IMR-90 (cell line): ENCODE results near the gene CLDN25. TPM values are rescaled to one million over a fixed set of nuclear protein-coding genes. Genes with fewer than 3 reads are reported as not detected.
"Not testable (repeated sequence)": the region's sequence is repeated elsewhere in the genome, so short reads cannot be mapped to it uniquely, and the experiment has no call there.

Experiments used
- ATAC-seq: fragments of 200-7000 bp; cut with Tn5 transposase; 2 replicates; pipeline ENCODE4 v1.9.1; 2020; ENCODE audit warnings: low read depth, mild to moderate bottlenecking, moderate library complexity
- BruUV-seq: library from RNA; stranded (reverse); fragments of 400-500 nt; replicated peaks from 2 replicates; lab custom pipeline; 2021; lab: Mats Ljungman, UMichigan
- CTCF ChIA-PET: fragments of 300-600 bp; formaldehyde crosslinking; extraction: SDS; loops from one replicate; lab custom pipeline; 2021; ENCODE audit warnings: antibody characterized with exemption; lab: Yijun Ruan, JAX
- POLR2A ChIA-PET: fragments of 300-600 bp; sonication (Branson Sonifier 250); formaldehyde crosslinking; loops from one replicate; lab custom pipeline; 2022; ENCODE audit warnings: antibody characterized with exemption; ENCODE audit not compliant: unreplicated experiment; lab: Charles Lee
- DNase-seq: peaks from one replicate; pipeline ENCODE4 v3.0.0; 2013
- H2AFZ ChIP-seq: replicated peaks from 2 replicates; pipeline ENCODE3; 2013; ENCODE audit warnings: low read length, mild to moderate bottlenecking; ENCODE audit not compliant: poor library complexity
- H2AK5ac ChIP-seq: 2 replicates; pipeline ENCODE4 v1.6.1; 2013; ENCODE audit warnings: low read depth, low read length, inconsistent platforms
- H2AK9ac ChIP-seq: replicated peaks from 2 replicates; pipeline ENCODE3; 2013; ENCODE audit warnings: mild to moderate bottlenecking, low read depth, low read length, moderate library complexity; ENCODE audit not compliant: poor library complexity
- H2BK120ac ChIP-seq: 2 replicates; pipeline ENCODE4 v1.6.1; 2013; ENCODE audit warnings: low read depth, low read length, inconsistent platforms
- H2BK15ac ChIP-seq: 3 replicates; pipeline ENCODE4 v1.6.1; 2013; ENCODE audit warnings: low read depth, low read length, inconsistent platforms
- H2BK20ac ChIP-seq: 2 replicates; pipeline ENCODE4 v1.6.1; 2013; ENCODE audit warnings: low read depth, mild to moderate bottlenecking, inconsistent platforms, low read length, moderate library complexity
- H2BK5ac ChIP-seq: 2 replicates; pipeline ENCODE4 v1.6.1; 2013; ENCODE audit warnings: mild to moderate bottlenecking, low read depth, low read length, inconsistent platforms; ENCODE audit not compliant: poor library complexity, severe bottlenecking
- H3K14ac ChIP-seq: replicated peaks from 2 replicates; pipeline ENCODE4 v1.6.1; 2013; ENCODE audit warnings: low read depth, low read length, inconsistent platforms
- H3K18ac ChIP-seq: 2 replicates; pipeline ENCODE4 v1.6.1; 2013; ENCODE audit warnings: low read depth, low read length, control low read depth
- H3K23ac ChIP-seq: 2 replicates; pipeline ENCODE4 v1.6.1; 2013; ENCODE audit warnings: low read depth, low read length, inconsistent platforms
- H3K27ac ChIP-seq: 2 replicates; pipeline ENCODE4 v1.5.1; 2013; ENCODE audit warnings: mild to moderate bottlenecking, control low read depth, low read length; ENCODE audit not compliant: insufficient read depth
- H3K27me3 ChIP-seq: 2 replicates; pipeline ENCODE4 v1.6.1; 2013; ENCODE audit warnings: low read length; ENCODE audit not compliant: control insufficient read depth, insufficient read depth
- H3K36me3 ChIP-seq: 2 replicates; pipeline ENCODE4 v1.6.1; 2013; ENCODE audit warnings: low read length, mixed read lengths; ENCODE audit not compliant: control insufficient read depth, insufficient read depth
- H3K4ac ChIP-seq: 2 replicates; pipeline ENCODE4 v1.6.1; 2013; ENCODE audit warnings: low read depth, low read length, inconsistent platforms
- H3K4me1 ChIP-seq: 2 replicates; pipeline ENCODE4 v1.6.1; 2013; ENCODE audit warnings: low read length, mixed read lengths; ENCODE audit not compliant: control insufficient read depth, insufficient read depth
- H3K4me2 ChIP-seq: 2 replicates; pipeline ENCODE4 v1.6.1; 2013; ENCODE audit warnings: low read depth, mild to moderate bottlenecking, control low read depth, low read length, moderate library complexity
- H3K4me3 ChIP-seq: 2 replicates; pipeline ENCODE4 v1.5.1; 2013; ENCODE audit warnings: low read depth, mild to moderate bottlenecking, control low read depth, low read length, moderate library complexity; ENCODE audit not compliant: insufficient read depth
- H3K56ac ChIP-seq: 2 replicates; pipeline ENCODE4 v1.6.1; 2013; ENCODE audit warnings: low read length, inconsistent platforms; ENCODE audit not compliant: insufficient read depth; ENCODE audit errors: extremely low read depth
- H3K79me1 ChIP-seq, 2 experiments: 2 replicates each; pipeline ENCODE4 v1.6.1; 2013; ENCODE audit warnings: low read length in 2 of 2, inconsistent platforms in 1 of 2, low read depth in 1 of 2
- H3K9ac ChIP-seq: 2 replicates; pipeline ENCODE4 v1.6.1; 2013; ENCODE audit warnings: low read depth, low read length, control low read depth
- H3K9me1 ChIP-seq: 2 replicates; pipeline ENCODE4 v1.6.1; 2013; ENCODE audit warnings: low read length, inconsistent platforms; ENCODE audit not compliant: insufficient read depth
- H3K9me3 ChIP-seq: 2 replicates; pipeline ENCODE4 v1.6.1; 2013; ENCODE audit warnings: low read length; ENCODE audit not compliant: control insufficient read depth, insufficient read depth
- H4K20me1 ChIP-seq: 2 replicates; pipeline ENCODE4 v1.6.1; 2013; ENCODE audit warnings: low read length, inconsistent platforms; ENCODE audit not compliant: insufficient read depth
- H4K5ac ChIP-seq: 2 replicates; pipeline ENCODE4 v1.6.1; 2013; ENCODE audit warnings: mild to moderate bottlenecking, low read depth, low read length, control low read depth
- H4K8ac ChIP-seq, 2 experiments: 2 replicates each; pipeline ENCODE4 v1.6.1; 2013; ENCODE audit warnings: low read depth in 2 of 2, low read length in 2 of 2, control low read depth in 1 of 2, inconsistent platforms in 1 of 2
- H4K91ac ChIP-seq: 2 replicates; pipeline ENCODE4 v1.6.1; 2013; ENCODE audit warnings: low read depth, low read length, inconsistent platforms; ENCODE audit not compliant: insufficient read depth
- CHD1 ChIP-seq: IDR thresholded peaks from 2 replicates; pipeline ENCODE4 v1.6.1; 2012; ENCODE audit warnings: low read depth, low read length, improper control_type of control experiment
- CTCF ChIP-seq: conservative IDR thresholded peaks from 2 replicates; pipeline ENCODE4 v1.5.1; 2012; ENCODE audit warnings: mild to moderate bottlenecking, low read depth, low read length, improper control_type of control experiment
- ELK1 ChIP-seq: fragments of 150-350 bp; IDR thresholded peaks from 2 replicates; pipeline ENCODE4 v1.6.1; 2016; ENCODE audit warnings: low read depth, mild to moderate bottlenecking, low read length, moderate library complexity, borderline replicate concordance
- FOS ChIP-seq: fragments of 150-350 bp; IDR thresholded peaks from 2 replicates; pipeline ENCODE4 v1.6.1; 2016; ENCODE audit warnings: low read depth, low read length
- RAD21 ChIP-seq: IDR thresholded peaks from 2 replicates; pipeline ENCODE4 v1.6.1; 2012; ENCODE audit warnings: low read length, improper control_type of control experiment
- SMC3 ChIP-seq: fragments of 150-350 bp; IDR thresholded peaks from 2 replicates; pipeline ENCODE4 v1.6.1; 2016; ENCODE audit warnings: low read depth, mild to moderate bottlenecking, antibody characterized with exemption, low read length, moderate library complexity
- WGBS, 2 experiments: methylation state at CpG; one replicate each; pipeline versions ENCODE4 v1.1.5 to v1.1.7; 2013; ENCODE audit warnings: missing lambda C conversion rate in 2 of 2; ENCODE audit not compliant: insufficient read length in 1 of 2; ENCODE audit errors: extremely low coverage in 2 of 2; 5-methylcytosine and 5-hydroxymethylcytosine counted together
- dilution Hi-C: fragments of 300-500 bp; cut with HindIII; formaldehyde crosslinking; loops from one replicate; pipeline ENCODE4 v1.14.3; 2018; ENCODE audit warnings: low sequenced_read_pairs; ENCODE audit not compliant: unreplicated experiment
- in situ Hi-C: fragments of 300-500 bp; cut with MboI; formaldehyde crosslinking; loops from 3 replicates; pipeline ENCODE4 v1.14.3; 2019; ENCODE audit warnings: low sequenced_read_pairs, inconsistent platforms, mixed read lengths
- intact Hi-C: fragments of 100-400 bp; cut with micrococcal nuclease; formaldehyde crosslinking; loops from 2 replicates; pipeline ENCODE4 v1.10.0; 2022
- polyA plus RNA-seq, 3 experiments: library from polyadenylated mRNA; depleted of rRNA; stranded (reverse); fragments of >200 nt; gene quantifications; 2 replicates each; pipeline ENCODE4 v1.2.3, GENCODE V29; 2012; ENCODE audit warnings: low replicate concordance in 1 of 3
- total RNA-seq: library from RNA; depleted of rRNA; stranded (reverse); fragments of >200 nt; gene quantifications from 2 replicates; pipeline ENCODE4 v1.2.3, GENCODE V29; 2012

CLDN25 gene
- total and polyA plus RNA-seq, 2 of the 4 experiments (the other 2 are of a cell fraction) = not detected

GRCh38 chr11:113782134-113782533, 2.5 kb downstream of the CLDN25 start:
- no peak overlapping the region for H2AK9ac ChIP-seq
- H3K14ac ChIP-seq = no peak overlapping the region
- no peak overlapping the region for H2BK120ac ChIP-seq
- H3K9ac ChIP-seq = no peak overlapping the region
- ATAC-seq (no peak), DNase-seq (no peak)
- no peaks in the 10 kb centered on the region for H3K9me1 ChIP-seq
- H3K79me1 ChIP-seq = no peaks in the 10 kb centered on the region
- no peak overlapping the region for H3K23ac ChIP-seq
- dilution Hi-C loops = no loop called here
- no peak overlapping the region for H2BK15ac ChIP-seq
- no peak overlapping the region for H3K4ac ChIP-seq
- H3K9me3 ChIP-seq = no peaks in the 10 kb centered on the region
- BruUV-seq = no TSS peak
- no peak overlapping the region for H2BK20ac ChIP-seq
- intact Hi-C loops = no loop called here
- no peaks in the 10 kb centered on the region; the same call in 1 of the 2 replicates for H3K4me1 ChIP-seq
- H2AFZ ChIP-seq = no peak overlapping the region
- H4K5ac ChIP-seq = no peak overlapping the region
- no peaks in the 10 kb centered on the region for H3K36me3 ChIP-seq
- H2AK5ac ChIP-seq = no peak overlapping the region
- no peak overlapping the region for H2BK5ac ChIP-seq
- H3K27ac ChIP-seq = no peak overlapping the region
- H4K91ac ChIP-seq = no peak overlapping the region
- TF ChIP-seq FOS (no peak), RAD21 (no peak), ELK1 (no peak), CTCF (no peak), CHD1 (no peak), SMC3 (no peak)
- peaks cover 6% of the 10 kb centered on the region; the same call in 1 of the 2 replicates for H3K27me3 ChIP-seq
- no peak overlapping the region for H3K4me3 ChIP-seq
- WGBS, 2 experiments = no CpG with 5 or more reads among the region's 1 CpG
- no peak overlapping the region for H3K56ac ChIP-seq
- H4K20me1 ChIP-seq = no peaks in the 10 kb centered on the region
- no peak overlapping the region for H4K8ac ChIP-seq
- H3K18ac ChIP-seq = no peak overlapping the region
- ChIA-PET POLR2A (no interaction called here), CTCF (no interaction called here)
- H3K4me2 ChIP-seq = no peak overlapping the region
- in situ Hi-C loops = no loop called here

- in situ Hi-C loops, H3K79me1 ChIP-seq, H3K4me2 ChIP-seq, H3K18ac ChIP-seq, H3K4me3 ChIP-seq, H3K56ac ChIP-seq, H3K4ac ChIP-seq, H2AK9ac ChIP-seq, DNase-seq, POLR2A ChIA-PET, ATAC-seq, H2BK20ac ChIP-seq, H2AK5ac ChIP-seq, H2BK15ac ChIP-seq, BruUV-seq, intact Hi-C loops, H3K9me1 ChIP-seq, H4K5ac ChIP-seq, H2BK120ac ChIP-seq, CTCF ChIA-PET, H2AFZ ChIP-seq, H4K8ac ChIP-seq, H3K9me3 ChIP-seq, H2BK5ac ChIP-seq, H3K36me3 ChIP-seq, H3K14ac ChIP-seq, H3K23ac ChIP-seq, H3K4me1 ChIP-seq, dilution Hi-C loops, H4K20me1 ChIP-seq, H3K9ac ChIP-seq, H4K91ac ChIP-seq, H3K27ac ChIP-seq, H3K27me3 ChIP-seq: not testable (repeated sequence)
- 83% methylated on average over 14 of the region's 22 CpGs; no CpG with 5 or more reads in 1 of the 2 experiments for WGBS, 2 experiments
These were observed 9.4 kb downstream of the CLDN25 start for GRCh38 chr11:113789016-113789415.
